Stimulated activated CD8-positive, alpha-beta memory T cell treated with anti-CD3 and anti-CD28 coated beads, Interleukin-2, amount 100 ng/mL, for 48 hours (primary cell): ENCODE measurements around the gene OR6K3.
"Not testable (repeated sequence)": the region's sequence is repeated elsewhere in the genome, so short reads cannot be mapped to it uniquely, and the experiment has no call there.

ENCODE experiments used
- DNase-seq, 2 donors: peaks; one replicate each; pipeline ENCODE4 v3.0.0-alpha.2; 2020; ENCODE audit warnings: low read depth in 2 of 2

OR6K3 gene

GRCh38 chr1:158720620-158721019, at the start of gene OR6K3:
Gene OR6K3, minus strand, starts transcription at chr1:158720720. Its CDS starts 2,605 bp downstream, at chr1:158718115.
- DNase-seq: no peak

GRCh38 chr1:158754420-158754819, 33.9 kb upstream of the OR6K3 start, which contains the start of gene OR6K6:
Gene OR6K6, plus strand, starts transcription at chr1:158754720. Its CDS starts 168 bp downstream, at chr1:158754888.
- no peak for DNase-seq

- DNase-seq: no peak
Measured at GRCh38 chr1:158752155-158752712, 31.7 kb upstream of the OR6K3 start.

GRCh38 chr1:158735848-158736247, 15.3 kb upstream of the OR6K3 start:
- no peak for DNase-seq

- DNase-seq: no peak
Measured at GRCh38 chr1:158732524-158732923, 12.0 kb upstream of the OR6K3 start.

GRCh38 chr1:158731707-158732106, 11.2 kb upstream of the OR6K3 start:
- DNase-seq: no peak

GRCh38 chr1:158730453-158730852, 9.9 kb upstream of the OR6K3 start:
- DNase-seq: no peak

- DNase-seq: no peak
Measured at GRCh38 chr1:158728510-158729225, 8.1 kb upstream of the OR6K3 start.

GRCh38 chr1:158724442-158724841, 3.9 kb upstream of the OR6K3 start:
- no peak for DNase-seq

- no peak for DNase-seq
Measured at GRCh38 chr1:158719664-158720063, 856 bp downstream of the OR6K3 start.

- no peak for DNase-seq
Measured at GRCh38 chr1:158717344-158717743, 3.2 kb downstream of the OR6K3 start.

GRCh38 chr1:158716335-158716734, 4.2 kb downstream of the OR6K3 start:
- DNase-seq: no peak

- no peak for DNase-seq
Measured at GRCh38 chr1:158714754-158715153, 5.8 kb downstream of the OR6K3 start.

- DNase-seq: no peak
Measured at GRCh38 chr1:158711098-158711497, 9.4 kb downstream of the OR6K3 start.

GRCh38 chr1:158706096-158706495, 14.4 kb downstream of the OR6K3 start:
- no peak for DNase-seq

- no peak for DNase-seq
Measured at GRCh38 chr1:158700552-158700951, 20.0 kb downstream of the OR6K3 start, which contains the start of gene OR6K2. Gene OR6K2, minus strand, starts transcription at chr1:158700652. Its CDS starts 0 bp downstream, at chr1:158700652.

GRCh38 chr1:158694596-158694995, 25.9 kb downstream of the OR6K3 start:
- no peak for DNase-seq

GRCh38 chr1:158692356-158692755, 28.2 kb downstream of the OR6K3 start:
- DNase-seq: no peak

GRCh38 chr1:158691907-158692306, 28.6 kb downstream of the OR6K3 start:
- DNase-seq: no peak

GRCh38 chr1:158691149-158691548, 29.4 kb downstream of the OR6K3 start:
- not testable (repeated sequence) for DNase-seq

GRCh38 chr1:158689875-158690274, 30.6 kb downstream of the OR6K3 start:
- DNase-seq: no peak

GRCh38 chr1:158689110-158689509, 31.4 kb downstream of the OR6K3 start:
- no peak for DNase-seq

GRCh38 chr1:158688343-158688742, 32.2 kb downstream of the OR6K3 start:
- DNase-seq: not testable (repeated sequence)
